ENCODE measurements around the gene PKD2.
"Not testable (repeated sequence)": the region's sequence is repeated elsewhere in the genome, so short reads cannot be mapped to it uniquely, and the experiment has no call there.

Gene PKD2

DNA sequence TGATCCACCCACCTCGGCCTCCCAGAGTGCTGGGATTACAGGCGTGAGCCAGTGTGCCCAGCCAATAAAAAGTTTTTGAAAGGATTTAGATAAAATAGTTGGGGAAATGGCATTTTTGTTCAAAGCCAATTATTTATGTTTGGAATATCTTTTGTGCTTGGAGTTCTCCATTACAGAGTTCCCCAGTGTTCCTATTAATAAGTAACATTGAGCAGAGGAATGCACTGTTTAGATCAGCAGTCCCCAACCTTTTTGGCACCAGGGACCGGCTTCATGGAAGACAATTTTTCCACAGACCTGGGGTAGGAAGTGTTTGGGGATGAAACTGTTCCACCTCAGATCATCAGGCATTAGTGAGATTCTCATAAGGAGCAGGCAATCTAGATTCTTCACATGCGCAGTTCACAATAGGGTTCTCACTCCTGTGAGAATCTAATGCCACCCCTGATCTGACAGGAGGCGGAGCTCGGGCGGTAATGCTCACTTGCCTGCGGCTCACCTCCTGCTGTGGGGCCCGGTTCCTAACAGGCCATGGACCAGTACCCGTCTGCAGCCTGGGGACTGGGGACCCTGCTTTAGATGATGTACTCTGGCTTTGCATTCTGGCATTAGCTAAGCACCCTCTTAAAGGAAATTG, 8.3 kb downstream of the PKD2 start:
- no peak overlapping the region for H3K27ac ChIP-seq
- POLR2A ChIA-PET (ENCODE audit: low non-redundant PET) = no interaction called here
- CTCF ChIA-PET = interaction anchor here (0.6 to 0.7 kb wide), 2 partner anchors 86 to 1494 kb away, joined by 3 read pairs; no protein-coding TSS in a partner anchor
- no peak for DNase-seq (ENCODE audit: low spot score)
- TF ChIP-seq, protein P1, sequence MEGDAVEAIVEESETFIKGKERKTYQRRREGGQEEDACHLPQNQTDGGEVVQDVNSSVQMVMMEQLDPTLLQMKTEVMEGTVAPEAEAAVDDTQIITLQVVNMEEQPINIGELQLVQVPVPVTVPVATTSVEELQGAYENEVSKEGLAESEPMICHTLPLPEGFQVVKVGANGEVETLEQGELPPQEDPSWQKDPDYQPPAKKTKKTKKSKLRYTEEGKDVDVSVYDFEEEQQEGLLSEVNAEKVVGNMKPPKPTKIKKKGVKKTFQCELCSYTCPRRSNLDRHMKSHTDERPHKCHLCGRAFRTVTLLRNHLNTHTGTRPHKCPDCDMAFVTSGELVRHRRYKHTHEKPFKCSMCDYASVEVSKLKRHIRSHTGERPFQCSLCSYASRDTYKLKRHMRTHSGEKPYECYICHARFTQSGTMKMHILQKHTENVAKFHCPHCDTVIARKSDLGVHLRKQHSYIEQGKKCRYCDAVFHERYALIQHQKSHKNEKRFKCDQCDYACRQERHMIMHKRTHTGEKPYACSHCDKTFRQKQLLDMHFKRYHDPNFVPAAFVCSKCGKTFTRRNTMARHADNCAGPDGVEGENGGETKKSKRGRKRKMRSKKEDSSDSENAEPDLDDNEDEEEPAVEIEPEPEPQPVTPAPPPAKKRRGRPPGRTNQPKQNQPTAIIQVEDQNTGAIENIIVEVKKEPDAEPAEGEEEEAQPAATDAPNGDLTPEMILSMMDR (conservative IDR thresholded peaks at IDR 0.05; ENCODE audit: low read depth) = no peak

GRCh38 chr4:88017516-88018297, 10.3 kb downstream of the PKD2 start:
- POLR2A ChIA-PET (ENCODE audit: low non-redundant PET) = no interaction called here
- CTCF ChIA-PET = no interaction called here
- TF ChIP-seq, protein P1 (conservative IDR thresholded peaks at IDR 0.05; ENCODE audit: low read depth) = no peak
- peak overlapping the region; percentile 83 for H3K27ac ChIP-seq
- peak; percentile 78 for DNase-seq (ENCODE audit: low spot score)

GRCh38 chr4:88018466-88018865, 11.0 kb downstream of the PKD2 start:
- TF ChIP-seq, protein P1 (conservative IDR thresholded peaks at IDR 0.05; ENCODE audit: low read depth) = no peak
- peak overlapping the region; percentile 59 for H3K27ac ChIP-seq
- CTCF ChIA-PET = no interaction called here
- POLR2A ChIA-PET (ENCODE audit: low non-redundant PET) = no interaction called here
- DNase-seq (ENCODE audit: low spot score) = no peak

DNA sequence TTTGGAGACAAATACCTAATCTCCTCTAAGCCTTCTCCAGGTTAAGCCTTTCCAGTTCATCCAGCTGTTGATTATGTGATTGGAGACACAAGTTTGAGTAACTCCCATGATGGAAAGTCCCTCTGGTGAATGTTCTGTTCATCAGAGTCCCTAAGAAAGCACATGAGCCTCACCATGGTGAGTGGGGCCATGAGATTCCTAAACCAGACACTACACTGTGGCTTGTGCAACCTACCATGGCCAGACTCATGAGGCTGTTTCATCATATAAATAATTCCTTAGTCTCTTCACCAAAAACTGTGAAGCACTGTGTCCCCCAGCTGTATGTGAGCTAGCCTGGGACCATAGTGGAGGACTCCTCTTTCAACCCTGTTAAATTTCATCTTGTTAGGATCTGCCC, 14.4 kb downstream of the PKD2 start:
- ChIA-PET CTCF (interaction anchor here (0.6 to 1.0 kb wide), 2 partner anchors 11 to 191 kb away, joined by 3 read pairs; no protein-coding TSS in a partner anchor), POLR2A (ENCODE audit: low non-redundant PET) (no interaction called here)

GRCh38 chr4:88022289-88022688, 14.9 kb downstream of the PKD2 start:
- DNase-seq (ENCODE audit: low spot score) = no peak
- H3K27ac ChIP-seq = no peak overlapping the region
- ChIA-PET CTCF (interaction anchor here (1.4 kb wide), 1 partner anchor 11 kb away, joined by 4 read pairs; no protein-coding TSS in a partner anchor), POLR2A (ENCODE audit: low non-redundant PET) (no interaction called here)
- TF ChIP-seq, protein P1 (conservative IDR thresholded peaks at IDR 0.05; ENCODE audit: low read depth) = no peak

More for the DNA sequence above, 14.4 kb downstream of the PKD2 start:
- H3K27ac ChIP-seq = no peak overlapping the region
- TF ChIP-seq, protein P1 (conservative IDR thresholded peaks at IDR 0.05; ENCODE audit: low read depth) = no peak
- DNase-seq (ENCODE audit: low spot score) = no peak

DNA sequence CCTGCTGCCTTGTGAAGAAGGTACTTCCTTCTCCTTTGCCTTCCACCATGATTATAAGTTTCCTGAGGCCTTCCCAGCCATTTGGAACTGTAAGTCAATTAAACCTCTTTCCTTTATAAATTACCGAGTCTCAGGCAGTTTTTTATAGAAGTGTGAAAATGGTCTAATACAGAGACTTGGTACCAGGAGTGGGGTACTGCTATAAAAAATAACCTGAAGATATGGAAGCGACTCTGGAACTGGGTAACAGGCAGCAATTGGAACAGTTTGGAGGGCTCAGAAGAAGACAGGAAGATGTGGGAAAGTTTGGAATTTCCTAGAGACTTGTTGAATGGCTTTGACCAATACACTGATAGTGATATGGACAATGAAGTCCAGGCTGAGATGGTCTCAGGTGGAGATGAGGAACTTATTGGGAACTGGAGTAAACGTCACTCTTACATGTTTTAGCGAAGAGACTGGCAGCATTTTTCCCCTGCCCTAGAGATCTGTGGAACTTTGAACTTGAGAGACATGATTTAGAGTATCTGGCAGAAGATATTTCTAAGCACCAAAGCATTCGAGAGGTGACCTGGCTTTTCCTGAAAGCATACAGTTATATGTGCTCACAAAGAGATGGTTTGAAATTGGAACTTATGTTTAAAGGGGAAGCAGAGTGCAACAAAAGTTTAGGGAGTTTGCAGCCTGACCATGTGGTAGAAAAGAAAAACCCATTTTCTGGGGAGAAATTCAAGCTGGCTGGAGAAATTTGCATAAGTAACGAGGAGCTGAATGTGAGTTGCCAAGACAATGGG, 18.6 kb downstream of the PKD2 start:
- DNase-seq (ENCODE audit: low spot score); POLR2A ChIA-PET (ENCODE audit: low non-redundant PET); H3K27ac ChIP-seq: not testable (repeated sequence)
- CTCF ChIA-PET = interaction anchor here (0.7 kb wide), 1 partner anchor 489 kb away, joined by 4 read pairs; no protein-coding TSS in a partner anchor

Data from RWPE1 (cell line).